PFSK-1 (cell line): ENCODE measurements around the gene BMI1.

Experiments
- POLR2AphosphoS5 ChIP-seq: IDR thresholded peaks from 2 replicates; pipeline ENCODE4 v1.6.1; 2012; ENCODE audit warnings: low read depth, mild to moderate bottlenecking, control low read depth, low read length, moderate library complexity
- REST ChIP-seq, 2 experiments: IDR thresholded peaks; 2 replicates each; pipeline versions ENCODE4 v1.6.1 to v1.8.0; 2011 to 2012; ENCODE audit warnings: low read depth in 2 of 2, low read length in 2 of 2, control low read depth in 1 of 2, inconsistent platforms in 1 of 2, mild to moderate bottlenecking in 1 of 2, moderate library complexity in 1 of 2; ENCODE audit not compliant: insufficient read depth in 1 of 2

- no peak for TF ChIP-seq REST (IDR thresholded peaks at IDR 0.05; ENCODE audit: insufficient read depth in 1 of 2, low read depth in 2 of 2, low read length in 2 of 2)
- no peak for TF ChIP-seq POLR2AphosphoS5
Observed at GRCh38 chr10:22368981-22369380, 48.1 kb downstream of the BMI1 start.
